ENCODE measurements around the gene LTB. TPM values are rescaled to one million over a fixed set of nuclear protein-coding genes. Genes with fewer than 3 reads are reported as not detected.

The LTB gene
- total RNA-seq, 1 experiment from 2014 or later, result not detected

GRCh38 chr6:31624070-31624469 is 41.8 kb upstream of the LTB start:
- Histone ChIP-seq H3K23ac (ENCODE audit: insufficient read length, low read depth, low read length) (no peak overlapping the region), H4K91ac (ENCODE audit: insufficient read length, low read depth, low read length) (no peak overlapping the region), H3K18ac (ENCODE audit: insufficient read length, low read depth, low read length) (no peak overlapping the region), H3K79me1 (ENCODE audit: insufficient read depth, low read depth, low read length, poor library complexity, severe bottlenecking) (peaks cover 5% of the 10 kb centered on the region), H2BK20ac (ENCODE audit: low read depth, low read length, poor library complexity, severe bottlenecking) (no peak overlapping the region), H3K9me3 (ENCODE audit: control insufficient read depth, low read depth, low read length) (no peaks in the 10 kb centered on the region), H2AK5ac (ENCODE audit: insufficient read length, low read length) (no peak overlapping the region), H3K4me2 (ENCODE audit: insufficient read depth, insufficient read length, low read length) (no peak overlapping the region), H3K27me3 (ENCODE audit: insufficient read depth, low read length) (no peaks in the 10 kb centered on the region), H2BK5ac (ENCODE audit: insufficient read length, low read length) (no peak overlapping the region), H2AFZ (ENCODE audit: low read length) (no peak overlapping the region), H4K20me1 (ENCODE audit: control insufficient read depth, insufficient read depth, insufficient read length) (no peaks in the 10 kb centered on the region), H3K4me1 (ENCODE audit: insufficient read depth, low read length) (peaks cover 3% of the 10 kb centered on the region; the same call in 1 of the 2 replicates), H3K23me2 (ENCODE audit: insufficient read length, low read depth, low read length, poor library complexity, severe bottlenecking) (peaks cover 8% of the 10 kb centered on the region), H3K14ac (ENCODE audit: insufficient read depth, low read length) (no peak overlapping the region), H4K5ac (ENCODE audit: insufficient read length, low read depth, low read length) (no peak overlapping the region), H3K79me2 (ENCODE audit: insufficient read depth, low read length) (peaks cover 20% of the 10 kb centered on the region), H3K56ac (ENCODE audit: insufficient read length, low read depth, low read length) (no peak overlapping the region), H2BK15ac (ENCODE audit: low read depth, low read length) (no peak overlapping the region), H2BK120ac (ENCODE audit: low read depth, low read length, poor library complexity, severe bottlenecking) (no peak overlapping the region), H2BK12ac (ENCODE audit: insufficient read length, low read depth, low read length) (no peak overlapping the region), H3K27ac (ENCODE audit: insufficient read length, low read depth, low read length) (no peak overlapping the region), H3T11ph (ENCODE audit: low read length) (no peak overlapping the region), H3K4ac (ENCODE audit: low read depth, low read length) (no peak overlapping the region), H3K9ac (ENCODE audit: extremely low read depth, insufficient read length, low read length) (no peak overlapping the region), H4K8ac (replicated peaks; ENCODE audit: insufficient read length, low read depth, low read length) (no peak overlapping the region)
- Mint-ChIP-seq H3K4me3 (no peak overlapping the region; a peak in 1 of 5 replicates), H3K27me3 (ENCODE audit: low read depth) (no peaks in the 10 kb centered on the region; the same call in 1 of the 2 replicates), H3K36me3 (ENCODE audit: insufficient read depth in 1 of 3, low read depth in 3 of 3) (peaks cover 72 to 80% (median 80%) of the 10 kb centered on the region in 3 experiments), H3K4me1 (peaks cover 14 to 16% of the 10 kb centered on the region in 2 experiments), H3K27ac (peak overlapping the region in 1 of 3 experiments; percentile 34; a peak in 2 of 7 replicates), H3K9me3 (no peaks in the 10 kb centered on the region; a peak in 1 of 5 replicates)
- WGBS (ENCODE audit: extremely low coverage, insufficient read length, low lambda C conversion rate), result no CpG with 5 or more reads among the region's 10 CpGs
- DNase-seq, result no peak
- no peak for TF ChIP-seq CTCF (conservative IDR thresholded peaks at IDR 0.05)
